Activated CD8-positive, alpha-beta T cell treated with anti-CD3 and anti-CD28 coated beads, Interleukin-2, amount 10 ng/mL, durations not matched to agents 7 days and 5 days (primary cell): ENCODE results near the gene SDF2L1. TPM values are rescaled to one million over a fixed set of nuclear protein-coding genes. Genes with fewer than 3 reads are reported as not detected.
"Not testable (repeated sequence)": the region's sequence is repeated elsewhere in the genome, so short reads cannot be mapped to it uniquely, and the experiment has no call there.

Source experiments
- ATAC-seq: fragments of 150-1000 bp; cut with Tn5 transposase; one replicate; pipeline ENCODE4 v1.10.0; 2021; ENCODE audit warnings: moderate library complexity
- CTCF ChIA-PET: fragments of 350-600 bp; sonication (Branson Sonifier 250); formaldehyde crosslinking; loops from one replicate; lab custom pipeline; 2021; ENCODE audit warnings: antibody characterized with exemption; lab: Charles Lee
- POLR2A ChIA-PET: fragments of 350-600 bp; sonication (Branson Sonifier 250); formaldehyde crosslinking; loops from one replicate; lab custom pipeline; 2021; ENCODE audit warnings: antibody characterized with exemption; lab: Charles Lee
- DNase-seq: peaks from one replicate; pipeline ENCODE4 v3.0.0-alpha.2; 2020
- H3K27ac Mint-ChIP-seq: one replicate; pipeline ENCODE4 v1.8.0; 2021; ENCODE audit warnings: mild to moderate bottlenecking, mixed read lengths
- H3K27me3 Mint-ChIP-seq: one replicate; pipeline ENCODE4 v1.8.0; 2021; ENCODE audit warnings: low read depth, mixed read lengths
- H3K36me3 Mint-ChIP-seq: one replicate; pipeline ENCODE4 v1.8.0; 2021; ENCODE audit warnings: low read depth, mixed read lengths
- H3K4me1 Mint-ChIP-seq: one replicate; pipeline ENCODE4 v1.8.0; 2021; ENCODE audit warnings: low read depth, mixed read lengths
- H3K4me3 Mint-ChIP-seq: one replicate; pipeline ENCODE4 v1.8.0; 2021; ENCODE audit warnings: mild to moderate bottlenecking, mixed read lengths
- H3K9me3 Mint-ChIP-seq: one replicate; pipeline ENCODE4 v1.8.0; 2022; ENCODE audit warnings: mixed read lengths; ENCODE audit not compliant: insufficient read depth
- total RNA-seq, 2 experiments: library from RNA; stranded (reverse); gene quantifications; one replicate each; pipeline ENCODE4 v1.2.3, GENCODE V29; 2021

SDF2L1 gene
- total RNA-seq, 2 experiments from 2014 or later = 85.9 to 86.4 TPM

DNA sequence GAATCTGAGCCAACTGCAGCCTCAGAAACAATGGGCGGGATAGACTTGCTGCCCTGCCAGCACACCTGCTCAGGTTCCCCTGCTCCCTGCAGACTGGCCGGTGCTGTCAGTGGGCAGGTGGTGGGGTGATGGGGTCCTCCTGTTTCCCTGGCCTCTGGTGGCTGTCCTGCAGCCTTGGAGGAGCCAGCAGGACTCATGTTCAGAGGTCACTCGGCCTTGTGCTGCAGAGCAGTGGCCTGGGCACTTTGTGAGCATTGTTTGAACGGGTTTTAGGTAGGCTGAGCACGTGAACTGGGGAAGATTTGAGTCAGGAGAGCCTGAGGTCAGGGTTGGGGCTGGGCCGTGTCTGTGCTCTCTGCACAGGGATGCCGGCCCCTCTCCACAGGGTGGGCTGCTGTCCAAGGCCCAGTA lies 41.3 kb downstream of the SDF2L1 start:
- DNase-seq (no peak), ATAC-seq (no peak)
- H3K4me3 Mint-ChIP-seq = no peak overlapping the region
- H3K9me3 Mint-ChIP-seq = no peaks in the 10 kb centered on the region
- no peaks in the 10 kb centered on the region for H3K4me1 Mint-ChIP-seq
- H3K27ac Mint-ChIP-seq = no peak overlapping the region
- POLR2A ChIA-PET = no interaction called here
- CTCF ChIA-PET = no interaction called here
- H3K36me3 Mint-ChIP-seq = peaks cover 18% of the 10 kb centered on the region
- H3K27me3 Mint-ChIP-seq = no peaks in the 10 kb centered on the region

DNA sequence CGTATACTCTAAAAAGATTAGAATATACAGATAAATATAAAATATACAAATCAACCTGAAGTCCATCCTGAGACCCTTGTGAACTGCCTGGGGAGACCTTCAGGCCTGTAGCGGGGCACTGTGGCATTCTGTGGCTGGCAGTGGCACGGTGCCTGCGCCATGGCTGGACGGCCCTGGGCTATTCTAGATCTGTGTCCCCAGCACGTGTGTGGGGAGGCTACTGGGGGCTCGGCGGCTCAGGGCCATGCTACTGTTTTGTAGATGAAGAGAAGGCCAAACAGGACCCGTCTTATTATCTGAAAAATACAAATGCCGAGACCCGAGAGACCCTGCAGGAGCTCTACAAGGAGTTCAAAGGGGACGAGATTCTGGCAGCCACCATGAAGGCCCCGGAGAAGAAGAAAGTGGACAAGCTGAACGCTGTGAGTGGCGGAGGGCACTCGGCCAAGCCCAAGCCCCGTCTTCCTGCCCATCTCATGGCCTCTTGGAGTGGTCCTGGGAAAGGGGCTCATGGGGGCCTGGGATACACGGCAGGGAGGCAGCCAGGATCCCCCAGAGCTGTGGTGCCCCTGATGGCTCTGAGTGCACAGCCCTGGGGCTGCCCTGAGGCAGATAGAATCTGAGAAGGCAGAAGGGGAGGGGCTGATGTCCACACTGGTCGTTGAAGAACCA lies 42.5 kb downstream of the SDF2L1 start:
- no peaks in the 10 kb centered on the region for H3K9me3 Mint-ChIP-seq
- ATAC-seq = no peak
- CTCF ChIA-PET = interaction anchor here (1.2 kb wide), 1 partner anchor 43 kb away, joined by 3 read pairs; the partner anchor contains the start of gene SDF2L1

GRCh38 chr22:21685164-21685513 lies 43.0 kb downstream of the SDF2L1 start:
- peaks cover 27% of the 10 kb centered on the region for H3K36me3 Mint-ChIP-seq

More for the DNA sequence above, 42.5 kb downstream of the SDF2L1 start:
- no peak overlapping the region for H3K27ac Mint-ChIP-seq
- no peak for DNase-seq
- peaks cover 24% of the 10 kb centered on the region for H3K36me3 Mint-ChIP-seq
- H3K27me3 Mint-ChIP-seq = no peaks in the 10 kb centered on the region
- POLR2A ChIA-PET = interaction anchor here (0.6 to 0.7 kb wide), 2 partner anchors 19 to 36 kb away, joined by 3 read pairs; partner anchors contain the start of gene PPIL2
- H3K4me3 Mint-ChIP-seq = no peak overlapping the region
- H3K4me1 Mint-ChIP-seq = peaks cover 6% of the 10 kb centered on the region

DNA sequence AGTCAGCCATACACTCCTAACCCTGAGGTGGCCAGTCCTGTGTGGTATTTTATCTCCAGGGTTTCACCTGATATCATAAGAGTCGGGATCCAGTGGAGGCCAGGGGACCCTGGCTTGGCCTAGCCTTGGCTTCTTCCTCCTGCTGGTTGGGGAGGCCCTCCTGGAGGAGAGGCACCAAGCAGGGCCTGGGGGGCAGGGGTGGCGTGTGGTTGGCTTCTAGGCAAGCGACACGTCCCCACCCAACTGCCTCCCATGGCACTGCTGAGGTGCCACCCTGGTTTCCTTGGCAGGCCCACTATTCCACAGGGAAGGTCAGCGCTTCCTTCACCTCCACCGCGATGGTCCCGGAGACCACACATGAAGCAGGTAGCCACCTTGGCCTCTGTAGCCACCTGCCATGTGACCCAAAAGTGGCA lies 44.1 kb downstream of the SDF2L1 start:
- Mint-ChIP-seq H3K4me3 (no peak overlapping the region), H3K4me1 (peaks cover 14% of the 10 kb centered on the region), H3K27ac (no peak overlapping the region), H3K36me3 (peaks cover 27% of the 10 kb centered on the region), H3K27me3 (no peaks in the 10 kb centered on the region), H3K9me3 (no peaks in the 10 kb centered on the region)
- POLR2A ChIA-PET = no interaction called here
- CTCF ChIA-PET = no interaction called here
- DNase-seq (no peak), ATAC-seq (no peak)

More at GRCh38 chr22:21685164-21685513, 43.0 kb downstream of the SDF2L1 start:
- H3K27ac Mint-ChIP-seq = no peak overlapping the region
- ATAC-seq (no peak), DNase-seq (no peak)
- no peaks in the 10 kb centered on the region for H3K27me3 Mint-ChIP-seq
- H3K4me1 Mint-ChIP-seq = peaks cover 9% of the 10 kb centered on the region
- ChIA-PET CTCF (interaction anchor here (1.2 kb wide), 1 partner anchor 44 kb away, joined by 3 read pairs; the partner anchor contains the start of gene SDF2L1), POLR2A (interaction anchor here (0.6 to 0.7 kb wide), 2 partner anchors 19 to 36 kb away, joined by 3 read pairs; partner anchors contain the start of gene PPIL2)
- H3K9me3 Mint-ChIP-seq = no peaks in the 10 kb centered on the region
- no peak overlapping the region for H3K4me3 Mint-ChIP-seq

DNA sequence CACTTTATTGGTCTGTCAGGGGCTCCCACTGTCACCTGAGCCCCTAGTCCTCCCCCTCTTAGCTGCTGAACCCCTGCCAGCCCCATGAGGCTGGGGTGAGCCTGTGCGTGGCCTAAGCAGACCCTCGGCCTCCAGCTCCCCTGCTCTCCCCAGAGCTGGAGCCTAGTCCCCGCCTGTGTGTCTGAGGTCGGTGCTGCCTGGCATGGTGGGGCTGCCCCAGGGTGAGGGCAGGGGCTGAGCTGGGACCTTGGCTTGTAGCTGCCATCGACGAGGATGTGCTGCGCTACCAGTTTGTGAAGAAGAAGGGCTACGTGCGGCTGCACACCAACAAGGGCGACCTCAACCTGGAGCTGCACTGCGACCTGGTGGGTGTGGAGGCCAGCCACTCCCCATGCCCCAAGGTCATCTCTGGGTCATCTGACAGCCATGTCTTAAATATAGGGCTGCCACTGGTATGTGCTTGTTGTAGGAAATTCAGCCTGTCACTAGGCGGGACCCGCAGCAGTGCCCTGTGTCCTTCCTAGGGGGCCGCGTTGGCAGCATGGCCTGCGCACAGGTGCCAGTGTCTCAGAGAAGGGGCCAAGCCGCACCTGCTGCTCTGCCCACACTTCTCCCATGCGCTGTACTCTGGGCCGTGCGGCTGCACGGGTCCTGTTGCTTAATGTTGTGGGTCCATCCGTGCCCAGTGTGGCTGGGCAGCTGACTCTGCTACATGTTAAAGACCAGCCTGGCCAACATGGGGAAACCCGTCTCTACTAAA lies 44.7 kb downstream of the SDF2L1 start:
- POLR2A ChIA-PET = no interaction called here
- DNase-seq (no peak), ATAC-seq (no peak)
- CTCF ChIA-PET = no interaction called here
- Mint-ChIP-seq H3K9me3 (no peaks in the 10 kb centered on the region), H3K4me3 (no peak overlapping the region), H3K27ac (no peak overlapping the region), H3K27me3 (no peaks in the 10 kb centered on the region), H3K4me1 (peaks cover 14% of the 10 kb centered on the region), H3K36me3 (peaks cover 27% of the 10 kb centered on the region)

GRCh38 chr22:21687685-21688259 lies 45.7 kb downstream of the SDF2L1 start:
- ATAC-seq (no peak), DNase-seq (no peak)
- H3K9me3 Mint-ChIP-seq = no peaks in the 10 kb centered on the region
- no peaks in the 10 kb centered on the region for H3K27me3 Mint-ChIP-seq
- peaks cover 14% of the 10 kb centered on the region for H3K4me1 Mint-ChIP-seq
- H3K36me3 Mint-ChIP-seq = peaks cover 27% of the 10 kb centered on the region
- H3K4me3 Mint-ChIP-seq = no peak overlapping the region
- no peak overlapping the region for H3K27ac Mint-ChIP-seq
- CTCF ChIA-PET = no interaction called here
- POLR2A ChIA-PET = no interaction called here

DNA sequence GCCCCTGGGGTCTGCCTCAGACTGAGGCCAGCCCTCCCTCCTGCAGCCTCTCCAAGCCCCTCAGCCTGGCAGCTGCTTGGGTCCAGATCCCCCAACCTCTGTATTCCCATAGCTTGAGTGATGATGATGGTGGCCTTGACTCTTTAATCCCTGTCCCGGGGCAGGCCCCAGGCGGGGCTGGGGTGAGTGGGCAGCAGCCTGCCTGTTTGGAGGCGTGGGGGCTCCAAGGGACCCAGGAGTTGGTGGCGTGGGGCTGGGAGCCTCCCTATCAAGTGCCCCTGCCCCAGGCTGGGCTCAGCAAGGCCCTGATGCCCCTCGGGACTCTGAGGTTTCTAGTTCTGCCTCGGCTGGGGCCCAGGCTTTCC lies 46.2 kb downstream of the SDF2L1 start:
- ChIA-PET CTCF (no interaction called here), POLR2A (no interaction called here)
- DNase-seq (no peak), ATAC-seq (no peak)
- Mint-ChIP-seq H3K4me1 (peaks cover 14% of the 10 kb centered on the region), H3K27ac (no peak overlapping the region), H3K27me3 (no peaks in the 10 kb centered on the region), H3K4me3 (no peak overlapping the region), H3K36me3 (peaks cover 28% of the 10 kb centered on the region), H3K9me3 (no peaks in the 10 kb centered on the region)

- peaks cover 28% of the 10 kb centered on the region for H3K36me3 Mint-ChIP-seq
Observed at GRCh38 chr22:21688706-21689381, 46.7 kb downstream of the SDF2L1 start.

DNA sequence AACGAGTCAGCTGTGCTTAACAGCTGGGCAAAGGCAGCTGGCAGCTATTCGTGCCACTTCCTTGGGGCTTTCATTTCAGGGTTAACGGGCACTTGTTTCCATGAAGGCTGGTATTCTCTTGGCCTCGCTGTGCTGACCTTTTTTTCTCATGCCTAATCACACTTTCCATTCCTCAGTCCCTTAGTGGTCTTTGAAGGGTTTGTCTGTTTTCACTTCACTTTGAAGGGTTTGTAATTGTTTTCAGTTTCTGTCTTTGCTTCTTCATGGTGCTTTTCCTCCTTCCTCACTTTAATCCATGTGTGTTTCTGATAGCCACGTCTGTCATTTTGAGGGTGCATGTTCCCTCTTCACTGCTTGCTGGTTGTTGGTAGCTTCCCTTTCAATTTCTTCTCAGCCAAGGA lies 48.3 kb downstream of the SDF2L1 start:
- no peaks in the 10 kb centered on the region for H3K27me3 Mint-ChIP-seq
- POLR2A ChIA-PET = no interaction called here
- peaks cover 14% of the 10 kb centered on the region for H3K4me1 Mint-ChIP-seq
- H3K9me3 Mint-ChIP-seq = no peaks in the 10 kb centered on the region
- no peak overlapping the region for H3K4me3 Mint-ChIP-seq
- CTCF ChIA-PET = no interaction called here
- DNase-seq = no peak
- peak; percentile 28 for ATAC-seq
- H3K27ac Mint-ChIP-seq = peak overlapping the region; percentile 81
- peaks cover 25% of the 10 kb centered on the region for H3K36me3 Mint-ChIP-seq

More at GRCh38 chr22:21688706-21689381, 46.7 kb downstream of the SDF2L1 start:
- no peak for ATAC-seq
- Mint-ChIP-seq H3K9me3 (no peaks in the 10 kb centered on the region), H3K27me3 (no peaks in the 10 kb centered on the region), H3K4me1 (peaks cover 14% of the 10 kb centered on the region), H3K27ac (no peak overlapping the region), H3K4me3 (no peak overlapping the region)
- no peak for DNase-seq
- ChIA-PET POLR2A (no interaction called here), CTCF (no interaction called here)

GRCh38 chr22:21691816-21692215 lies 49.7 kb downstream of the SDF2L1 start:
- H3K9me3 Mint-ChIP-seq = no peaks in the 10 kb centered on the region
- H3K27ac Mint-ChIP-seq = peak overlapping the region; percentile 24
- peaks cover 32% of the 10 kb centered on the region for H3K36me3 Mint-ChIP-seq
- H3K4me3 Mint-ChIP-seq = no peak overlapping the region
- CTCF ChIA-PET = no interaction called here
- no peaks in the 10 kb centered on the region for H3K27me3 Mint-ChIP-seq
- POLR2A ChIA-PET = no interaction called here
- ATAC-seq (no peak), DNase-seq (no peak)
- peaks cover 14% of the 10 kb centered on the region for H3K4me1 Mint-ChIP-seq

- DNase-seq, POLR2A ChIA-PET, H3K9me3 Mint-ChIP-seq, CTCF ChIA-PET, H3K27me3 Mint-ChIP-seq, ATAC-seq, H3K4me3 Mint-ChIP-seq, H3K27ac Mint-ChIP-seq: not testable (repeated sequence)
- peaks cover 14% of the 10 kb centered on the region for H3K4me1 Mint-ChIP-seq
- peaks cover 35% of the 10 kb centered on the region for H3K36me3 Mint-ChIP-seq
Observed at GRCh38 chr22:21692856-21693255, 50.8 kb downstream of the SDF2L1 start.
